Spleen (tissue), 7 donors: Measurements from ENCODE around the gene EPHA2.

ENCODE experiments used
- POLR2A ChIP-seq, 3 donors: fragments of 450-650 bp; IDR thresholded peaks; one replicate each; pipeline ENCODE4 v1.5.1; 2017; ENCODE audit warnings: antibody characterized with exemption in 3 of 3, mild to moderate bottlenecking in 1 of 3
- TF ChIP-seq, protein P1 (sequence below), 11 experiments: fragments of 200-600 bp in 7 of 11; fragments of 450-650 bp in 4 of 11; sonication (generic) in 4 of 11; IDR thresholded peaks in 8 of 11; conservative IDR thresholded peaks in 3 of 11; 1 replicate in 7 of 11; 2 replicates in 4 of 11; pipeline versions ENCODE4 v1.4.0 to v1.8.0; 2016 to 2021; ENCODE audit warnings: antibody characterized with exemption in 11 of 11, inconsistent platforms in 4 of 11, mild to moderate bottlenecking in 1 of 11
- donor health status: DM: no; HTN: no; CAD: no; lungs with moderate emphysema.
- donor health status: DM: no; HTN: no; CAD: no.
- donor health status: DM: no; HTN: no; CAD: no.

DNA sequence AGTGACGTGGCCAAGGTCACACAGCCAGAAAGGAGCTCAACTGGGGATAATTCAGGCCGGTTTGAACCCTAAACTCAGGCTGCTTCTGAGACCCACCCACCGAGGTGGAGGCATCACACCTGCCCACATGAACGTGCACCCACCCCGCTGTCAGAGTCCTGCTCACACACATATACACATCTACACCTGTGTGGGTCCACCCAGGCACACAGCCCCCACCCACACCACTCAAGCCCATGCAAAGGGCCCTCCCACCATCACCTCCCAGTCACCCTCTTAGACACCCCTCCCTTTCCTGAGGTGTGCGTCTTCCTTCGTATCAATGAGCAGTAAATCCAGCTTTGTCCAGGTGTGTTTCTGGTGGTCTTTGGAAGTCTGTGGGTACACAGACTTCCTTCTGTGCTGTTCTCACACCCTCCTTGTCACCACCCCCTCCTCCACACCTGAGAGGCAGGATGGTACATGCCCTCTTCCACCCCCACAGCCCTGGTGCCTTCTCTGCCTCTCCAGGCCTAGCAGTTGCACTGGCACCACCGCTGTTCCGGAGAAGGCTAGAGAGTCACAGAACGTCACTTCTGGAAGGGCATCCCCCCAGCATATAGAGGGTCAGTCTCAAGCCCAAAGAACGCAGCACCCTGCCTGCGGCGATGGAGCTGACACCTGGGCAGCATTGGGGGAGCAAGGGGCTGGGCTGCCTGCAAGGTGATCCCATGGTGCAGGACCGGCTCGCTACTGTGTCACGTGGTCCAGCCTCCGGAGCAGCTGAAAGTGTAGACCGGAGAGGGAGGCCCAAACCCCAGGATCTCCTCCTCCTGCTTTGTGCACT lies 63.6 kb downstream of the EPHA2 start:
- no peak for TF ChIP-seq POLR2A (IDR thresholded peaks at IDR 0.05)
- TF ChIP-seq, protein P1, sequence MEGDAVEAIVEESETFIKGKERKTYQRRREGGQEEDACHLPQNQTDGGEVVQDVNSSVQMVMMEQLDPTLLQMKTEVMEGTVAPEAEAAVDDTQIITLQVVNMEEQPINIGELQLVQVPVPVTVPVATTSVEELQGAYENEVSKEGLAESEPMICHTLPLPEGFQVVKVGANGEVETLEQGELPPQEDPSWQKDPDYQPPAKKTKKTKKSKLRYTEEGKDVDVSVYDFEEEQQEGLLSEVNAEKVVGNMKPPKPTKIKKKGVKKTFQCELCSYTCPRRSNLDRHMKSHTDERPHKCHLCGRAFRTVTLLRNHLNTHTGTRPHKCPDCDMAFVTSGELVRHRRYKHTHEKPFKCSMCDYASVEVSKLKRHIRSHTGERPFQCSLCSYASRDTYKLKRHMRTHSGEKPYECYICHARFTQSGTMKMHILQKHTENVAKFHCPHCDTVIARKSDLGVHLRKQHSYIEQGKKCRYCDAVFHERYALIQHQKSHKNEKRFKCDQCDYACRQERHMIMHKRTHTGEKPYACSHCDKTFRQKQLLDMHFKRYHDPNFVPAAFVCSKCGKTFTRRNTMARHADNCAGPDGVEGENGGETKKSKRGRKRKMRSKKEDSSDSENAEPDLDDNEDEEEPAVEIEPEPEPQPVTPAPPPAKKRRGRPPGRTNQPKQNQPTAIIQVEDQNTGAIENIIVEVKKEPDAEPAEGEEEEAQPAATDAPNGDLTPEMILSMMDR (IDR thresholded peaks at IDR 0.05 in 8 of 11, conservative IDR thresholded peaks at IDR 0.05 in 3 of 11): no peak
